GM12892 (cell line): ENCODE measurements around the gene CACNA1B.

Experiments
- POLR2A ChIP-seq: IDR thresholded peaks from 2 replicates; pipeline ENCODE4 v1.6.1; 2011; ENCODE audit warnings: low read depth, low read length, control low read depth
- POLR2AphosphoS5 ChIP-seq: IDR thresholded peaks from 2 replicates; pipeline ENCODE4 v1.6.1; 2011; ENCODE audit warnings: low read depth, low read length, control low read depth
- TAF1 ChIP-seq: IDR thresholded peaks from 2 replicates; pipeline ENCODE4 v1.6.1; 2011; ENCODE audit warnings: low read depth, mild to moderate bottlenecking, control low read depth, low read length, borderline replicate concordance

GRCh38 chr9:137879566-137880150 lies 2.1 kb downstream of the CACNA1B start:
- TF ChIP-seq TAF1 = no peak
- no peak for TF ChIP-seq POLR2A
- TF ChIP-seq POLR2AphosphoS5 = no peak
